ENCODE data around the gene ULK1.

GRCh38 chr12:131911028-131911650 is 16.7 kb downstream of the ULK1 start:
- no peak for TF ChIP-seq CTCF (IDR thresholded peaks at IDR 0.05)
- no peak for TF ChIP-seq POLR2AphosphoS5 (IDR thresholded peaks at IDR 0.05)
- TF ChIP-seq POLR2A (IDR thresholded peaks at IDR 0.05) = no peak
